Transverse colon (tissue), 3 donors: ENCODE results near the gene GALNT17.

Source experiments
- CTCF ChIP-seq, 5 experiments: fragments of 200-600 bp in 3 of 5; fragments of 450-650 bp in 2 of 5; sonication (generic) in 3 of 5; IDR thresholded peaks; 1 replicate in 2 of 5; 2 replicates in 3 of 5; pipeline ENCODE4 v1.5.1; 2016 to 2017; ENCODE audit warnings: antibody characterized with exemption in 5 of 5, inconsistent platforms in 3 of 5, mild to moderate bottlenecking in 2 of 5, moderate library complexity in 1 of 5
- EP300 ChIP-seq: sonication (generic); formaldehyde crosslinking; IDR thresholded peaks from one replicate; pipeline ENCODE4 v1.6.1; 2017; ENCODE audit warnings: antibody characterized with exemption, low read depth
- POLR2A ChIP-seq: fragments of 450-650 bp; IDR thresholded peaks from one replicate; pipeline ENCODE4 v1.6.1; 2016; ENCODE audit warnings: antibody characterized with exemption, mild to moderate bottlenecking, moderate library complexity

- TF ChIP-seq CTCF (IDR thresholded peaks at IDR 0.05) = no peak
- TF ChIP-seq POLR2A = no peak
- TF ChIP-seq EP300 = no peak
Observed at GRCh38 chr7:71251706-71252105, 119.8 kb downstream of the GALNT17 start.
